ENCODE data around the gene HIRA.

The HIRA gene

GRCh38 chr22:19329454-19329853, 102.1 kb downstream of the HIRA start:
- TF ChIP-seq TEAD4 (IDR thresholded peaks at IDR 0.05) = no peak
- no peak for TF ChIP-seq YY1 (IDR thresholded peaks at IDR 0.05; ENCODE audit: low read depth)
- TF ChIP-seq USF1 (IDR thresholded peaks at IDR 0.05) = no peak
- no peak for TF ChIP-seq RAD21 (IDR thresholded peaks at IDR 0.05; ENCODE audit: low read depth)
- TF ChIP-seq TCF12 (IDR thresholded peaks at IDR 0.05; ENCODE audit: low read depth) = no peak
- TF ChIP-seq FOXM1 (IDR thresholded peaks at IDR 0.05; ENCODE audit: borderline replicate concordance, low read depth) = no peak
- no peak for TF ChIP-seq ZBTB7A (IDR thresholded peaks at IDR 0.05; ENCODE audit: low read depth)
- TF ChIP-seq TAF1 (IDR thresholded peaks at IDR 0.05; ENCODE audit: low read depth) = no peak
- no peak for TF ChIP-seq NFIC (IDR thresholded peaks at IDR 0.05)
- no peak for TF ChIP-seq MAX (IDR thresholded peaks at IDR 0.05)

GRCh38 chr22:19325296-19325948, 106.1 kb downstream of the HIRA start:
- TF ChIP-seq YY1 (IDR thresholded peaks at IDR 0.05; ENCODE audit: low read depth) (no peak), TAF1 (IDR thresholded peaks at IDR 0.05; ENCODE audit: low read depth) (no peak), RAD21 (IDR thresholded peaks at IDR 0.05; ENCODE audit: low read depth) (no peak), CEBPB (IDR thresholded peaks at IDR 0.05) (no peak), EP300 (IDR thresholded peaks at IDR 0.05; ENCODE audit: borderline replicate concordance) (no peak), ZBTB7A (IDR thresholded peaks at IDR 0.05; ENCODE audit: low read depth) (no peak), CREB1 (IDR thresholded peaks at IDR 0.05; ENCODE audit: low read depth) (no peak), MAX (IDR thresholded peaks at IDR 0.05) (no peak), EGR1 (IDR thresholded peaks at IDR 0.05) (no peak), USF1 (IDR thresholded peaks at IDR 0.05) (no peak), TCF12 (IDR thresholded peaks at IDR 0.05; ENCODE audit: low read depth) (no peak), REST (IDR thresholded peaks at IDR 0.05; ENCODE audit: low read depth) (no peak), FOXM1 (IDR thresholded peaks at IDR 0.05; ENCODE audit: borderline replicate concordance, low read depth) (no peak), NFIC (IDR thresholded peaks at IDR 0.05) (no peak), TEAD4 (IDR thresholded peaks at IDR 0.05) (no peak)

- TF ChIP-seq USF1 (IDR thresholded peaks at IDR 0.05) (no peak), TAF1 (IDR thresholded peaks at IDR 0.05; ENCODE audit: low read depth) (no peak), CREB1 (IDR thresholded peaks at IDR 0.05; ENCODE audit: low read depth) (no peak), FOXM1 (IDR thresholded peaks at IDR 0.05; ENCODE audit: borderline replicate concordance, low read depth) (no peak), REST (IDR thresholded peaks at IDR 0.05; ENCODE audit: low read depth) (no peak), TEAD4 (IDR thresholded peaks at IDR 0.05) (no peak), TCF12 (IDR thresholded peaks at IDR 0.05; ENCODE audit: low read depth) (no peak), EGR1 (IDR thresholded peaks at IDR 0.05) (no peak)
Measured at GRCh38 chr22:19321757-19322156, 109.8 kb downstream of the HIRA start.

GRCh38 chr22:19319281-19319680, 112.3 kb downstream of the HIRA start:
- TF ChIP-seq CREB1 (IDR thresholded peaks at IDR 0.05; ENCODE audit: low read depth) = no peak

GRCh38 chr22:19317865-19318264, 113.7 kb downstream of the HIRA start:
- TF ChIP-seq TCF12 (IDR thresholded peaks at IDR 0.05; ENCODE audit: low read depth) (no peak), FOXM1 (IDR thresholded peaks at IDR 0.05; ENCODE audit: borderline replicate concordance, low read depth) (no peak), EP300 (IDR thresholded peaks at IDR 0.05; ENCODE audit: borderline replicate concordance) (no peak), YY1 (IDR thresholded peaks at IDR 0.05; ENCODE audit: low read depth) (no peak), RAD21 (IDR thresholded peaks at IDR 0.05; ENCODE audit: low read depth) (no peak), TAF1 (IDR thresholded peaks at IDR 0.05; ENCODE audit: low read depth) (no peak), EGR1 (IDR thresholded peaks at IDR 0.05) (no peak), MAX (IDR thresholded peaks at IDR 0.05) (no peak), CEBPB (IDR thresholded peaks at IDR 0.05) (no peak), TEAD4 (IDR thresholded peaks at IDR 0.05) (no peak), CREB1 (IDR thresholded peaks at IDR 0.05; ENCODE audit: low read depth) (no peak), NFIC (IDR thresholded peaks at IDR 0.05) (no peak), REST (IDR thresholded peaks at IDR 0.05; ENCODE audit: low read depth) (no peak), ZBTB7A (IDR thresholded peaks at IDR 0.05; ENCODE audit: low read depth) (no peak), USF1 (IDR thresholded peaks at IDR 0.05) (no peak)

Measured in Ishikawa (cell line).